Epithelial cell of esophagus (primary cell): ENCODE measurements around the gene FOXK1.
"Not testable (repeated sequence)": the region's sequence is repeated elsewhere in the genome, so short reads cannot be mapped to it uniquely, and the experiment has no call there.

ENCODE experiments used
- DNase-seq: peaks from one replicate; pipeline ENCODE4 v3.0.0; 2010; ENCODE audit warnings: low read depth
- H3K4me3 ChIP-seq: 2 replicates; pipeline ENCODE4 v1.5.1; 2011; ENCODE audit warnings: mild to moderate bottlenecking, low read length, control low read depth
- TF ChIP-seq, protein P1 (sequence below): IDR thresholded peaks from 2 replicates; pipeline ENCODE4 v1.5.1; 2011; ENCODE audit warnings: low read depth, mild to moderate bottlenecking, low read length, control low read depth, inconsistent platforms; ENCODE audit not compliant: insufficient read depth; ENCODE audit errors: missing control alignments

The FOXK1 gene

DNA sequence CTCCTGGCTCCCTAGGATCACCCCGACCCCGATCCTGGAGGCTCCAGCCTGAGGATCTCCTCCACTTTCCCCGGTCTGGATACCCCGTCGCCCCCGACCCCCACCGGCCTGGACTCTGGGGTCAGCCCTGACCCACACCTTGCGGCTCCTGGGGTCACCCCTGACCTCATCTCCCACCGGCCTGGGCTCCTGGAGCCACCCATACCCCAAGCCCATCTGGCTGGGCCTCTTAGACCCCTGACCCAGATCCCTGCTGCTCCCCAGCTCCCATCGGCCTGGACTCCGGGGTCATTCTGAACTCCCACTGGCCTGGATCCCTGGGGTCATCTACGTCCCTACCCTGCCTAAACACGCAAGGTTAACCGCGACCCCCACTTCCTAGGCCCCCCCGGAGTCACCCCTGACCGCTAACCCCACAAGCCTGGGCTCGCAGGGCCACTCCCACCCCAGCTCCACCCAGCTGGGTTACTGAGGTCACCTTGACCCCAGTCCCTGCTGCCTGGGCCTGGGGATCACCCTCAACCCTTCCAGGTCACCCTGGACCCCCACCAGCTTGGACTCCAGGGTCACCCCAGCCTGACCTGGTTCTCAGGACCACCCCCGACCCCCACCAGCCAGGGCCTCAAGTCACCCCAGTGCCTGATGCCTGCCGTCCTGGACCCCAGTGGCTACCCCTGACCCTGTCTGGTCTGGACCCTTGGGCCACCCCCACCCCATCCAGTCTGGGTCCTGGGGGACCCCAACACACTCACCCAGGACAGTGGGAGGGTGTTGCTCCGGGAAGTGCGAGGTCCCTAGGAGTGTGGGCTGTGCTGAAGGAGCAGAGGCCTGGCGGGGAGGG, 1.2 kb downstream of the FOXK1 start:
- DNase-seq = peak; percentile 31
- peak overlapping the region; percentile 91 for H3K4me3 ChIP-seq
- TF ChIP-seq, protein P1, sequence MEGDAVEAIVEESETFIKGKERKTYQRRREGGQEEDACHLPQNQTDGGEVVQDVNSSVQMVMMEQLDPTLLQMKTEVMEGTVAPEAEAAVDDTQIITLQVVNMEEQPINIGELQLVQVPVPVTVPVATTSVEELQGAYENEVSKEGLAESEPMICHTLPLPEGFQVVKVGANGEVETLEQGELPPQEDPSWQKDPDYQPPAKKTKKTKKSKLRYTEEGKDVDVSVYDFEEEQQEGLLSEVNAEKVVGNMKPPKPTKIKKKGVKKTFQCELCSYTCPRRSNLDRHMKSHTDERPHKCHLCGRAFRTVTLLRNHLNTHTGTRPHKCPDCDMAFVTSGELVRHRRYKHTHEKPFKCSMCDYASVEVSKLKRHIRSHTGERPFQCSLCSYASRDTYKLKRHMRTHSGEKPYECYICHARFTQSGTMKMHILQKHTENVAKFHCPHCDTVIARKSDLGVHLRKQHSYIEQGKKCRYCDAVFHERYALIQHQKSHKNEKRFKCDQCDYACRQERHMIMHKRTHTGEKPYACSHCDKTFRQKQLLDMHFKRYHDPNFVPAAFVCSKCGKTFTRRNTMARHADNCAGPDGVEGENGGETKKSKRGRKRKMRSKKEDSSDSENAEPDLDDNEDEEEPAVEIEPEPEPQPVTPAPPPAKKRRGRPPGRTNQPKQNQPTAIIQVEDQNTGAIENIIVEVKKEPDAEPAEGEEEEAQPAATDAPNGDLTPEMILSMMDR = no peak

- peak; percentile 76 for DNase-seq
- TF ChIP-seq, protein P1 = no peak
- peak overlapping the region; percentile 91 for H3K4me3 ChIP-seq
Observed at GRCh38 chr7:4683884-4684565, 1.9 kb downstream of the FOXK1 start.

GRCh38 chr7:4684846-4685245, 2.8 kb downstream of the FOXK1 start:
- TF ChIP-seq, protein P1 = no peak
- no peak for DNase-seq
- peak overlapping the region; percentile 91 for H3K4me3 ChIP-seq

GRCh38 chr7:4685676-4686075, 3.6 kb downstream of the FOXK1 start:
- not testable (repeated sequence) for DNase-seq, H3K4me3 ChIP-seq

DNA sequence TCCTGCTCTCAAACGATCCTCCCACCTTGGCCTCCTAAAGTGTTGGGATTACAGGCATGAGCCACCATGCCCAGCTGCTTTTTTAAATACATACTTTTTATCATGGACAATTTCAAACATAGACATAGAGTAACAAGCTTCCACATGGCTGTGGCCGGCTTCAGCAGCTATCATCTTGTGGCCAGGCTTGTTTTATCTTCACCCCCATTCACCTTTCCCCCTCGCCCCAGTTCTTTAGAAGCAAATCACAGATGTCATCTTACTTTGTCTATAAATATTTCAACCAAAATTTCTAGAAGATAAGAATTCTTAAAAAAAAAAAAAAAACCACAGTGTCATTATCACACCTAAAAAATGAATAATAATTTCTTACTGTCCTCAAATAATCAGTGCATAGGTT, 5.9 kb downstream of the FOXK1 start:
- H3K4me3 ChIP-seq = no peak overlapping the region
- DNase-seq = no peak
- TF ChIP-seq, protein P1 = no peak

GRCh38 chr7:4689151-4689550, 7.1 kb downstream of the FOXK1 start:
- no peak for DNase-seq
- TF ChIP-seq, protein P1 = no peak
- no peak overlapping the region for H3K4me3 ChIP-seq

DNA sequence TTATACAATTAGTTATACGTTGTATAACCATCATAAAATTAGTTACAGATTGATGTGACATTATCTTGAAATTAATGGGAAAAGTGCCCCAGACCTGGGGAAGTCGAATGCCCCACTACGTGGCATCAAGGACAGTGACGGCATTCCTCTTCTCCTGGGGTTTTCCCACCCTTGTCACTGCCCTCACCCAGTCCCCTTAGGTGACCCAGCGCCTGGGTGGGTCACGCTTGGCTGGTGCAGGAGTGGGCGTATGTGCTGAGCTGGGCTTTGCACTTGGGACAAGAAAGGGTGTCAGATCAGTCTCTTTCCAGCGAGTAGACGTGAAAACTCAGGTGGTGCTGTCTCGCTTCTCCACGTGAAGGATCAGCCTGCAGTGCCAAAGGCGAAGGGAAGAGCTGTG, 7.6 kb downstream of the FOXK1 start:
- no peak overlapping the region for H3K4me3 ChIP-seq
- TF ChIP-seq, protein P1 = no peak
- DNase-seq = no peak
